Gastrocnemius medialis (tissue), 4 donors: ENCODE data around the gene IL1RL1.

Experiments used
- POLR2A ChIP-seq, 2 donors: fragments of 450-650 bp; IDR thresholded peaks; one replicate each; pipeline ENCODE4 v1.6.1; 2017; ENCODE audit warnings: antibody characterized with exemption in 2 of 2, mild to moderate bottlenecking in 2 of 2, moderate library complexity in 2 of 2
- TF ChIP-seq, protein P1 (sequence below), 5 experiments: fragments of 450-650 bp in 3 of 5; fragments of 200-600 bp in 2 of 5; sonication (generic) in 2 of 5; IDR thresholded peaks in 4 of 5; conservative IDR thresholded peaks in 1 of 5; 1 replicate in 4 of 5; 2 replicates in 1 of 5; pipeline ENCODE4 v1.5.1; 2016 to 2019; ENCODE audit warnings: antibody characterized with exemption in 5 of 5, mild to moderate bottlenecking in 3 of 5, moderate library complexity in 3 of 5

DNA sequence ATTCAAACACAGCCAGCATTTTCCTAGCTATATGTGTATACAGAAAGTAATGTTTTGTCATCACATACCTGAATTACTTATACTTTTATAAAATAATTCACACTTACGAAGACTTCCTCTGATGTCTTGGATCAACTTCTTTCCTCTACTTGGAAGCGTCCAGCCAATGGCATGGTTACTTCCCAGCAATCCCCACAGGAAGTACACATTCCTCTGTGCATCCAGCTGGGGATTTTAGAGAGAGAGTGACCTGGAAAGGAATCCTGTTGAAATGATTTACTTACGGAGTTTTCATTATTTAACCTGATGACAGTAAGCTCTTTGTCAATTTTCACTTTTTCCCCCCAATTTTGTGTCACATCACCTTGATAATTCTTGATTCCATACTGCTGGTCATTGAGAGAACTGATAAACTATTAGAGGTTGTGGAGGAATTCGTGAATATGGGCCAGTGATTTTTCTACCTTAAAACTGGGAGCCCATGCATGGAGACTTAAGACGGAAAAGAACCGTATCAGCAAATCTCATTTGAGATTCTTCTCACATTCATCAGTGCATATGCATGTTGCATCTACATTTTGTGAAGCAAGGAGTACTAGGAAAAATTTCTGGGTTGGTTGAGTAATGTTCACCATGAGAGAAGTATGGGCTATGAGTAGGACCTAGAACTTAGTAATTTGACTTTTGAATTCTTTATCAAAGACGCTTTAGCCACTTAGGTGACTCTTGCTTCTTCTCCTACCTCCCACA, 35.2 kb downstream of the IL1RL1 start:
- TF ChIP-seq, protein P1, sequence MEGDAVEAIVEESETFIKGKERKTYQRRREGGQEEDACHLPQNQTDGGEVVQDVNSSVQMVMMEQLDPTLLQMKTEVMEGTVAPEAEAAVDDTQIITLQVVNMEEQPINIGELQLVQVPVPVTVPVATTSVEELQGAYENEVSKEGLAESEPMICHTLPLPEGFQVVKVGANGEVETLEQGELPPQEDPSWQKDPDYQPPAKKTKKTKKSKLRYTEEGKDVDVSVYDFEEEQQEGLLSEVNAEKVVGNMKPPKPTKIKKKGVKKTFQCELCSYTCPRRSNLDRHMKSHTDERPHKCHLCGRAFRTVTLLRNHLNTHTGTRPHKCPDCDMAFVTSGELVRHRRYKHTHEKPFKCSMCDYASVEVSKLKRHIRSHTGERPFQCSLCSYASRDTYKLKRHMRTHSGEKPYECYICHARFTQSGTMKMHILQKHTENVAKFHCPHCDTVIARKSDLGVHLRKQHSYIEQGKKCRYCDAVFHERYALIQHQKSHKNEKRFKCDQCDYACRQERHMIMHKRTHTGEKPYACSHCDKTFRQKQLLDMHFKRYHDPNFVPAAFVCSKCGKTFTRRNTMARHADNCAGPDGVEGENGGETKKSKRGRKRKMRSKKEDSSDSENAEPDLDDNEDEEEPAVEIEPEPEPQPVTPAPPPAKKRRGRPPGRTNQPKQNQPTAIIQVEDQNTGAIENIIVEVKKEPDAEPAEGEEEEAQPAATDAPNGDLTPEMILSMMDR (IDR thresholded peaks at IDR 0.05 in 4 of 5, conservative IDR thresholded peaks at IDR 0.05 in 1 of 5) = no peak
- TF ChIP-seq POLR2A (IDR thresholded peaks at IDR 0.05) = no peak
